GM12878 (cell line): ENCODE measurements around the gene LTK. TPM values are rescaled to one million over a fixed set of nuclear protein-coding genes. Genes with fewer than 3 reads are reported as not detected.

Experiments used
- ATAC-seq: fragments of 200-7000 bp; cut with Tn5 transposase; 3 replicates; pipeline ENCODE4 v1.9.1; 2020; ENCODE audit warnings: mild to moderate bottlenecking, moderate library complexity
- BruUV-seq: library from RNA; stranded (reverse); fragments of 400-500 nt; replicated peaks from 2 replicates; lab custom pipeline; 2021; lab: Mats Ljungman, UMichigan
- CTCF ChIA-PET: fragments of 300-600 bp; sonication (Branson Sonifier 250); formaldehyde crosslinking; extraction: SDS; loops from one replicate; lab custom pipeline; 2021; ENCODE audit warnings: inconsistent platforms; lab: Yijun Ruan, JAX
- POLR2A ChIA-PET: fragments of 350-600 bp; formaldehyde crosslinking; extraction: SDS; loops from one replicate; lab custom pipeline; 2021; ENCODE audit warnings: inconsistent platforms; lab: Charles Lee
- RAD21 ChIA-PET: fragments of 300-600 bp; sonication (Branson Sonifier 250); formaldehyde crosslinking; loops from one replicate; lab custom pipeline; 2023; ENCODE audit warnings: antibody characterized with exemption; ENCODE audit not compliant: unreplicated experiment; lab: Charles Lee
- SMC1A ChIA-PET: fragments of 300-600 bp; sonication (Branson Sonifier 250); formaldehyde crosslinking; loops from one replicate; lab custom pipeline; 2023; ENCODE audit not compliant: unreplicated experiment, uncharacterized antibody; lab: Charles Lee
- DNase-seq: peaks from one replicate; pipeline ENCODE4 v3.0.0-alpha.2; 2011; ENCODE audit warnings: low read depth, low spot score
- FAIRE-seq: peaks from 3 replicates; lab custom pipeline; 2011; peaks lifted over from hg19 to GRCh38; lab: Jason Lieb, UNC
- H2AFZ ChIP-seq: 2 replicates; pipeline ENCODE4 v1.6.0; 2011; ENCODE audit warnings: low read depth, low read length, control low read depth; ENCODE audit not compliant: control insufficient read depth
- H3K27ac ChIP-seq: 2 replicates; pipeline ENCODE4 v1.5.1; 2011; ENCODE audit warnings: control low read depth; ENCODE audit not compliant: control insufficient read depth, insufficient read depth
- H3K27me3 ChIP-seq, 2 experiments: replicated peaks in 1 of 2; 2 replicates each; pipeline versions ENCODE4 v1.6.0 to v1.6.1; 2011; ENCODE audit warnings: low read length in 1 of 2; ENCODE audit not compliant: control insufficient read depth in 2 of 2, insufficient read depth in 2 of 2
- H3K36me3 ChIP-seq, 2 experiments: 2 replicates each; pipeline ENCODE4 v1.5.1; 2011; ENCODE audit warnings: low read length in 1 of 2; ENCODE audit not compliant: control insufficient read depth in 2 of 2, insufficient read depth in 2 of 2
- H3K4me1 ChIP-seq: 2 replicates; pipeline ENCODE4 v1.6.1; 2011; ENCODE audit warnings: mild to moderate bottlenecking, low read length, moderate library complexity, mixed read lengths; ENCODE audit not compliant: control insufficient read depth, insufficient read depth
- H3K4me2 ChIP-seq: 2 replicates; pipeline ENCODE4 v1.6.0; 2011; ENCODE audit warnings: control low read depth; ENCODE audit not compliant: control insufficient read depth, insufficient read depth
- H3K4me3 ChIP-seq: fragments of 200-600 bp; sonication (generic); 2 replicates; pipeline ENCODE4 v1.5.1; 2016
- H3K79me2 ChIP-seq: 2 replicates; pipeline ENCODE4 v1.6.0; 2011; ENCODE audit warnings: low read length; ENCODE audit not compliant: control insufficient read depth, insufficient read depth
- H3K9ac ChIP-seq: 2 replicates; pipeline ENCODE4 v1.8.0; 2011; ENCODE audit warnings: low read length, control low read depth, mixed read lengths; ENCODE audit not compliant: control insufficient read depth, insufficient read depth
- H3K9me3 ChIP-seq: replicated peaks from 3 replicates; pipeline ENCODE4 v1.5.1; 2011; ENCODE audit warnings: mild to moderate bottlenecking, low read length; ENCODE audit not compliant: control insufficient read depth, insufficient read depth
- H4K20me1 ChIP-seq: 2 replicates; pipeline ENCODE4 v1.6.0; 2011; ENCODE audit not compliant: control insufficient read depth, insufficient read depth
- BCL11A ChIP-seq: IDR thresholded peaks from 2 replicates; pipeline ENCODE4 v1.6.1; 2011; ENCODE audit warnings: low read depth, low read length
- BCL3 ChIP-seq: IDR thresholded peaks from 2 replicates; pipeline ENCODE4 v1.6.1; 2011; ENCODE audit warnings: borderline replicate concordance, low read depth, mild to moderate bottlenecking, moderate library complexity, low read length; ENCODE audit not compliant: insufficient read depth, poor library complexity, severe bottlenecking
- CBX3 ChIP-seq: fragments of 200-600 bp; sonication (generic); IDR thresholded peaks from 2 replicates; pipeline ENCODE4 v1.6.1; 2016; ENCODE audit warnings: low read depth, borderline replicate concordance
- CHD4 ChIP-seq: fragments of 200-600 bp; sonication (generic); IDR thresholded peaks from 2 replicates; pipeline ENCODE4 v1.6.1; 2016; ENCODE audit warnings: mild to moderate bottlenecking
- CREM ChIP-seq: IDR thresholded peaks from 2 replicates; pipeline ENCODE4 v1.6.1; 2014; ENCODE audit warnings: antibody characterized with exemption, low read depth
- FOS ChIP-seq: IDR thresholded peaks from 3 replicates; pipeline ENCODE4 v1.6.1; 2011; ENCODE audit warnings: borderline replicate concordance; ENCODE audit not compliant: insufficient read length; ENCODE audit errors: extremely low read depth
- LARP7 ChIP-seq: fragments of 450-650 bp; IDR thresholded peaks from 2 replicates; pipeline ENCODE4 v1.6.1; 2017; ENCODE audit warnings: mild to moderate bottlenecking
- MEF2B ChIP-seq: fragments of 450-650 bp; IDR thresholded peaks from 2 replicates; pipeline ENCODE4 v1.6.1; 2018; ENCODE audit warnings: mild to moderate bottlenecking, moderate library complexity; ENCODE audit not compliant: partially characterized antibody, poor library complexity, severe bottlenecking
- NFYB ChIP-seq: IDR thresholded peaks from 2 replicates; pipeline ENCODE4 v1.6.1; 2011; ENCODE audit warnings: low read depth, mild to moderate bottlenecking, low read length, improper control_type of control experiment, moderate library complexity; ENCODE audit not compliant: insufficient read depth
- SKIL ChIP-seq: fragments of 450-650 bp; IDR thresholded peaks from 2 replicates; pipeline ENCODE4 v1.6.1; 2017; ENCODE audit warnings: mild to moderate bottlenecking, low read depth, inconsistent platforms; ENCODE audit not compliant: poor library complexity, severe bottlenecking
- SMAD5 ChIP-seq: IDR thresholded peaks from 2 replicates; pipeline ENCODE4 v1.6.1; 2016; ENCODE audit warnings: antibody characterized with exemption, low read depth
- SUPT20H ChIP-seq: IDR thresholded peaks from 2 replicates; pipeline ENCODE4 v1.6.1; 2011; ENCODE audit warnings: low read depth, mild to moderate bottlenecking, low read length, moderate library complexity, borderline replicate concordance; ENCODE audit not compliant: control insufficient read depth
- YY1 ChIP-seq: IDR thresholded peaks from 2 replicates; pipeline ENCODE4 v1.6.1; 2011; ENCODE audit warnings: low read depth, mild to moderate bottlenecking, low read length
- ZBED1 ChIP-seq: IDR thresholded peaks from 2 replicates; pipeline ENCODE4 v1.6.1; 2016; ENCODE audit warnings: borderline replicate concordance
- ZBTB11 ChIP-seq: fragments of 450-650 bp; formaldehyde crosslinking; IDR thresholded peaks from 2 replicates; pipeline ENCODE4 v1.5.0; 2022; ENCODE audit warnings: mild to moderate bottlenecking, missing genetic modification characterization
- WGBS: methylation state at CpG from one replicate; pipeline ENCODE4 v1.1.6; 2016; ENCODE audit warnings: low lambda C conversion rate; ENCODE audit not compliant: insufficient replicate concordance, insufficient coverage; ENCODE audit errors: missing lambda C conversion rate; 5-methylcytosine and 5-hydroxymethylcytosine counted together
- in situ Hi-C: fragments of 300-500 bp; cut with MboI; formaldehyde crosslinking; loops from 9 replicates; pipeline ENCODE4 v1.14.3; 2018; ENCODE audit warnings: mixed read lengths
- intact Hi-C: fragments of 100-400 bp; cut with micrococcal nuclease; formaldehyde crosslinking; loops from one replicate; pipeline ENCODE4 v1.14.2; 2022; ENCODE audit not compliant: unreplicated experiment
- polyA plus RNA-seq, 11 experiments: library from polyadenylated mRNA; depleted of rRNA in 4 of 11; unstranded in 6 of 11; stranded (reverse) in 5 of 11; fragments of >200 nt; fragmentation: Nextera tagmentation in 4 of 11; fragmentation: Illumina TruSeq in 1 of 11; extraction: Ambion mirVana in 4 of 11; extraction: Trizol in 1 of 11; gene quantifications; 1 replicate in 1 of 11; 2 replicates in 10 of 11; pipeline versions ENCODE4 v1.2.1 to v1.2.3, GENCODE V29; 2011 to 2016; ENCODE audit warnings: inconsistent platforms in 2 of 11, missing spikeins in 2 of 11, low read depth in 1 of 11
- total RNA-seq, 4 experiments: library from RNA; depleted of rRNA in 3 of 4; stranded (reverse); fragments of >200 nt in 3 of 4; fragmentation: Illumina TruSeq in 1 of 4; extraction: Trizol in 1 of 4; gene quantifications; 2 replicates each; pipeline versions ENCODE4 v1.2.1 to v1.2.3, GENCODE V29; 2013 to 2021

LTK gene
- total and polyA plus RNA-seq, 10 of the 15 experiments (the other 5 are each of a cell fraction or from before 2014, with no cell fraction given), result 0.07 to 0.80 (median 0.20) TPM; not detected in 1

- TF ChIP-seq SUPT20H (no peak), CREM (no peak)
Observed at GRCh38 chr15:41554915-41555314, 41.3 kb upstream of the LTK start (continued).

GRCh38 chr15:41554343-41554742 is 40.7 kb upstream of the LTK start:
- Histone ChIP-seq H4K20me1 (no peaks in the 10 kb centered on the region), H3K4me3 (no peak overlapping the region), H3K79me2 (no peaks in the 10 kb centered on the region), H3K27me3 (no peaks in the 10 kb centered on the region), H3K36me3 (no peaks in the 10 kb centered on the region), H3K4me2 (no peak overlapping the region), H3K9ac (no peak overlapping the region), H3K4me1 (peaks cover 8% of the 10 kb centered on the region), H3K9me3 (no peaks in the 10 kb centered on the region), H3K27ac (no peak overlapping the region), H2AFZ (no peak overlapping the region)
- ATAC-seq (no peak), FAIRE-seq (no peak), DNase-seq (no peak)
- WGBS, result 50% methylated on average over 5 of the region's 5 CpGs
- POLR2A ChIA-PET, result no interaction called here
- RAD21 ChIA-PET, result no interaction called here
- in situ Hi-C loops (no loop called here), intact Hi-C loops (no loop called here)
- SMC1A ChIA-PET, result interaction anchor here (1.2 kb wide), 1 partner anchor 88 kb away, joined by 4 read pairs; no protein-coding TSS in a partner anchor
- no peak for TF ChIP-seq SKIL
- no peak for TF ChIP-seq BCL11A
- no peak for TF ChIP-seq ZBTB11 (CRISPR knock-in tag)
- no peak for TF ChIP-seq CHD4
- no peak for TF ChIP-seq SMAD5
- TF ChIP-seq NFYB, result no peak
- no peak for TF ChIP-seq LARP7
- TF ChIP-seq ZBED1, result no peak
- TF ChIP-seq FOS, result no peak
- TF ChIP-seq BCL3, result no peak
- TF ChIP-seq CBX3, result no peak
- TF ChIP-seq YY1, result no peak
- TF ChIP-seq MEF2B, result no peak
- CTCF ChIA-PET, result interaction anchor here (1.1 to 1.5 kb wide), 2 partner anchors 89 to 108 kb away, joined by 3 to 5 read pairs; no protein-coding TSS in a partner anchor
- BruUV-seq, result no TSS peak
